ENCODE measurements around the gene INTS3. TPM values are rescaled to one million over a fixed set of nuclear protein-coding genes. Genes with fewer than 3 reads are reported as not detected.
A peak's percentile ranks its signal among the peaks of the same experiment; 100 is the strongest.

Gene INTS3
- 10 to 100 TPM; 41.4 to 49.0 TPM for total RNA-seq
- long read RNA-seq, donor 1, full-length matches to known transcripts: 4 of 10 reads
- long read RNA-seq, donor 1, partial matches to known transcripts: 5 of 10 reads
- long read RNA-seq, donor 1, other reads (novel, unspliced or antisense): 1 of 10 reads
- long read RNA-seq, donor 2, partial matches to known transcripts: 15 of 16 reads
- long read RNA-seq, donor 2, other reads (novel, unspliced or antisense): 1 of 16 reads

DNA sequence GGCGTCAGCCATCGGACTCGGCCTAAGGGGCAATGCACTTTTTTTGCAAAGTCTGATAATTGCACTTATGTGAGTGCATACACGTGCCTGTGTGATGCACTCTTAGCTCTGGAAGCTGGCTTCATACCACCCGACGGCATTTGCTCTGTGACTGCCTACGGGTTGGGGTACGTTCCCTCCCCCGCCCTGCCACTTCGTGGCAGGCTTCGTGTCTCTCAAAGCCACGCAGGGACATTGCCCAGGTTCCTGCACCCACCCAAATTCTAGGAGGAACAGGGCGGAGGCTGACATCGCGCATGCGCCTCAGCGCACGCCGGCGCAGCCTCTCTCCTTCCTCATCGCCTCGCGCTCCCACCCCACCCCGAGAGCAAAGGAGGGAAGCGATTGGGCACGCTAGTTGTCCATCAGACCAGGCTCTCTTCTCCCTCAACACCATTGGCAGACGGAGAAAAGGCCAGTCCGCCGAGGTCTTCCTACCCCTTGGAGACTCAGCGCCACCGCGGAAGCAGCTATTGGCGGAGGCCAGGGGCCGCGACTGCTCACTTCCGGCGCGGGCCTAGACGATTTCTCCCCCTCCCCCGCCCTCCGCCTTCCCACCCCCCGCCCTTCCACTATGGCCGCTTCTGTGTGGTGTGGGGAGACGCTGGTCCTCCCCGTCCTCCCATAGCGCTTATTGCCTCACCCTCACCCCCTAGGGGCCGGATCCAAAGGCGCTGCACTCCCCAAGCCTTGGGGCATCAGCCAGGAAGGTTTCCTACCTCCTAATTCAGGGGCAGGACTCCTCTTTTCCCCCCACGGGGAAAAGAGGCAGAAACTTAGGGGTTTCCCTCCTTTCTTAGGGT, at the start of gene INTS3:
Gene INTS3 (plus strand): TSS at position 588 of the 842 bp plus-strand sequence. CDS start 585 bp downstream, outside the sequence.
- DNase-seq (ENCODE audit: low spot score): peak; percentile 100
- intact Hi-C loops (cut with DNase I): no loop called here

DNA sequence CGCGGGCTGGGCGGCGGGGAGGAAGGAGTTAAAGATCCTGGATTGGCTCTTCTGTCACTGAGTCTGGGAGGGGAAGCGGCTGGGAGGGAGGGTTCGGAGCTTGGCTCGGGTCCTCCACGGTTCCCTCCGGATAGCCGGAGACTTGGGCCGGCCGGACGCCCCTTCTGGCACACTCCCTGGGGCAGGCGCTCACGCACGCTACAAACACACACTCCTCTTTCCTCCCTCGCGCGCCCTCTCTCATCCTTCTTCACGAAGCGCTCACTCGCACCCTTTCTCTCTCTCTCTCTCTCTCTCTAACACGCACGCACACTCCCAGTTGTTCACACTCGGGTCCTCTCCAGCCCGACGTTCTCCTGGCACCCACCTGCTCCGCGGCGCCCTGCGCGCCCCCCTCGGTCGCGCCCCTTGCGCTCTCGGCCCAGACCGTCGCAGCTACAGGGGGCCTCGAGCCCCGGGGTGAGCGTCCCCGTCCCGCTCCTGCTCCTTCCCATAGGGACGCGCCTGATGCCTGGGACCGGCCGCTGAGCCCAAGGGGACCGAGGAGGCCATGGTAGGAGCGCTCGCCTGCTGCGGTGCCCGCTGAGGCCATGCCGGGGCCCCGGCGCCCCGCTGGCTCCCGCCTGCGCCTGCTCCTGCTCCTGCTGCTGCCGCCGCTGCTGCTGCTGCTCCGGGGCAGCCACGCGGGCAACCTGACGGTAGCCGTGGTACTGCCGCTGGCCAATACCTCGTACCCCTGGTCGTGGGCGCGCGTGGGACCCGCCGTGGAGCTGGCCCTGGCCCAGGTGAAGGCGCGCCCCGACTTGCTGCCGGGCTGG, 49.1 kb upstream of the INTS3 start, which contains the start of gene NPR1:
Gene NPR1 (plus strand): TSS at position 170 of the 818 bp plus-strand sequence. CDS start 421 bp downstream, at position 591.
- peak; percentile 96 for DNase-seq (ENCODE audit: low spot score)
- intact Hi-C loops (cut with DNase I): loop anchor here (2.0 to 5.0 kb wide), 2 partner anchors 89 to 94 kb away; no protein-coding TSS in a partner anchor

- DNase-seq (ENCODE audit: low spot score): no peak
- intact Hi-C loops (cut with DNase I): loop anchor here (2.0 to 10.0 kb wide), 4 partner anchors 88 to 305 kb away; partner anchors contain the start of gene RAB13 (in 1 of the 2)
These were observed 48.3 kb upstream of the INTS3 start for GRCh38 chr1:153679337-153680119.

- intact Hi-C loops (cut with DNase I): loop anchor here (5.0 to 10.0 kb wide), 2 partner anchors 302 to 305 kb away; partner anchors contain the start of gene RAB13 (in 1 of the 2)
- no peak for DNase-seq (ENCODE audit: low spot score)
These were observed 47.8 kb upstream of the INTS3 start for GRCh38 chr1:153680120-153680403.

GRCh38 chr1:153682730-153683129, 45.1 kb upstream of the INTS3 start:
- intact Hi-C loops (cut with DNase I): loop anchor here (5.0 to 10.0 kb wide), 2 partner anchors 300 to 302 kb away; partner anchors contain the start of gene RAB13 (in 1 of the 2)
- DNase-seq (ENCODE audit: low spot score): peak; percentile 58

- peak; percentile 40 for DNase-seq (ENCODE audit: low spot score)
- intact Hi-C loops (cut with DNase I): loop anchor here (5.0 to 10.0 kb wide), 2 partner anchors 298 to 301 kb away; partner anchors contain the start of gene RAB13 (in 1 of the 2)
These were observed 44.0 kb upstream of the INTS3 start for GRCh38 chr1:153683854-153684253.

GRCh38 chr1:153684892-153685291, 43.0 kb upstream of the INTS3 start:
- DNase-seq (ENCODE audit: low spot score): peak; percentile 54
- intact Hi-C loops (cut with DNase I): loop anchor here (5.0 to 10.0 kb wide), 2 partner anchors 297 to 300 kb away; partner anchors contain the start of gene RAB13 (in 1 of the 2)

GRCh38 chr1:153685544-153686340, 42.1 kb upstream of the INTS3 start:
- DNase-seq (ENCODE audit: low spot score): peak; percentile 67
- intact Hi-C loops (cut with DNase I): loop anchor here in 1 of 2 donors (10.0 kb wide), 1 partner anchor 299 kb away; the partner anchor contains the start of gene RAB13

- intact Hi-C loops (cut with DNase I): loop anchor here in 1 of 2 donors (10.0 kb wide), 1 partner anchor 297 kb away; the partner anchor contains the start of gene RAB13
These were observed 40.3 kb upstream of the INTS3 start for GRCh38 chr1:153687346-153688125.

GRCh38 chr1:153688276-153688675, 39.6 kb upstream of the INTS3 start:
- intact Hi-C loops (cut with DNase I): loop anchor here in 1 of 2 donors (10.0 kb wide), 1 partner anchor 297 kb away; the partner anchor contains the start of gene RAB13
- DNase-seq (ENCODE audit: low spot score): no peak

More at GRCh38 chr1:153687346-153688125, 40.3 kb upstream of the INTS3 start:
- no peak for DNase-seq (ENCODE audit: low spot score)

- no peak for DNase-seq (ENCODE audit: low spot score)
- intact Hi-C loops (cut with DNase I): loop anchor here in 1 of 2 donors (10.0 kb wide), 1 partner anchor 296 kb away; the partner anchor contains the start of gene RAB13
These were observed 39.0 kb upstream of the INTS3 start for GRCh38 chr1:153688736-153689328.

GRCh38 chr1:153693466-153693865, 34.4 kb upstream of the INTS3 start:
- intact Hi-C loops (cut with DNase I): no loop called here
- no peak for DNase-seq (ENCODE audit: low spot score)

GRCh38 chr1:153696741-153697140, 31.1 kb upstream of the INTS3 start:
- no peak for DNase-seq (ENCODE audit: low spot score)
- intact Hi-C loops (cut with DNase I): no loop called here

DNA sequence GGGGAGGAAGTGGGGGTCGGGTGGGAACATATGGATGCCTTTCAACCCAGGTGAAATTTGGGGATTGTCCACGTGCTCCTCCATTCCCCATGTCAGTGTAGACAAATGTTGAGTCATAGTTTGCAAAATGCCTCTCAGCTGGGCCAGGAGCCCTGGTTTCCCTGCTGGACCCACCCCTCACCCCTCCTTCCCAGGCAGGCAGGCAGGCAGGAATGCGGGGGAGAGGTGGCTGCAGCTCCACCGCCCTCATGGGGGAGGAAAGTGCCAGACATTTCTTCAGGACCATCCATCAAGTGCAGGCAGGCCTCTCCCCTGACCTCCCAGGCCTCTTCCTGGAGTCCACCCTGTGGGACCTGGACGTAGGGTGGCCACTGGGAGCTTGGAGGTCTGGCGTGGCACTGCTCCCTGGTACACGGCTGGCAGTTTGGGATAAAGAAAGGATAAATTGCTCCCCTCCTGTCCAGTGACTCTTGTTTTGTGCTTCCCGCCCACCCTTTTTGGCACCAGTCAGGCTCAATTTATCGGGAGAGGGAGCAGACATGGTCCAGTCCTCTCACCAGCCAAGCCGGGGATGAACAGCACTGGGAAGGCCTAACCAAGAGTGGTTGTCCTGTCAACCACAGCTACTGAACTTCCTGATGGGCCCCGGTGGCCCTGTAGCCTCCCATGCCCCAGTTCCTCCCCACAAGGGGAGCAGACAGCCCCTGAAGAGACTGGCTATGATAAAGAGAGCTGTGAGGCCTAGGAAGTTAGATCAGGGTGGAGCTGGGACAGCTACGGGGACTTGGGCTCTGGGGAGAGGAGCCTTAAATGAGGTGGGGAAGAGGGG, 30.4 kb upstream of the INTS3 start:
- peak; percentile 93 for DNase-seq (ENCODE audit: low spot score)
- intact Hi-C loops (cut with DNase I): no loop called here

Measured in posterior vena cava (tissue), 2 donors.